HEK293 (cell line): ENCODE data around the gene ANGEL1.

Experiments
- CTCF ChIA-PET: fragments of 350-600 bp; formaldehyde crosslinking; extraction: SDS; loops from one replicate; lab custom pipeline; 2021; ENCODE audit warnings: antibody characterized with exemption; lab: Yijun Ruan, JAX
- POLR2A ChIA-PET: fragments of 300-600 bp; formaldehyde crosslinking; extraction: SDS; loops from one replicate; lab custom pipeline; 2020; ENCODE audit warnings: antibody characterized with exemption, inconsistent platforms; lab: Yijun Ruan, JAX
- H3K27ac ChIP-seq: fragments of 200-500 bp; sonication (Bioruptor generic); 2 replicates; pipeline ENCODE4 v1.5.1; 2014; ENCODE audit warnings: low read depth, low read length, control low read depth, inconsistent platforms; ENCODE audit errors: extremely low read depth
- H3K36me3 ChIP-seq, 2 experiments: fragments of 200-500 bp in 1 of 2; sonication (Bioruptor generic) in 1 of 2; 1 replicate in 1 of 2; 2 replicates in 1 of 2; pipeline ENCODE4 v1.5.1; 2014 to 2017; ENCODE audit warnings: inconsistent platforms in 2 of 2, low read length in 2 of 2; ENCODE audit not compliant: control insufficient read depth in 2 of 2, insufficient read depth in 1 of 2
- H3K4me1 ChIP-seq: fragments of 200-500 bp; sonication (Bioruptor generic); 2 replicates; pipeline ENCODE4 v1.5.1; 2014; ENCODE audit warnings: mild to moderate bottlenecking, low read length, inconsistent platforms; ENCODE audit not compliant: control insufficient read depth, insufficient read depth
- H3K4me3 ChIP-seq: 2 replicates; pipeline ENCODE4 v1.5.1; 2011; ENCODE audit warnings: low read depth, mild to moderate bottlenecking, control low read depth, low read length, moderate library complexity
- H3K9me3 ChIP-seq: fragments of 200-500 bp; sonication (Bioruptor generic); 2 replicates; pipeline ENCODE4 v1.5.1; 2014; ENCODE audit warnings: low read depth, low read length, inconsistent platforms; ENCODE audit not compliant: control insufficient read depth, insufficient read depth
- GLI2 ChIP-seq: fragments of 450-650 bp; formaldehyde crosslinking; IDR thresholded peaks from 2 replicates; pipeline ENCODE4; 2017; ENCODE audit warnings: missing biosample characterization, missing genetic modification characterization, low read depth, borderline replicate concordance
- GLIS1 ChIP-seq: fragments of 450-650 bp; formaldehyde crosslinking; IDR thresholded peaks from 2 replicates; pipeline ENCODE4 v1.5.1; 2016; ENCODE audit warnings: missing biosample characterization, missing genetic modification characterization
- HOXA7 ChIP-seq: sonication (generic); formaldehyde crosslinking; IDR thresholded peaks from 2 replicates; pipeline ENCODE4 v1.8.1; 2022; ENCODE audit warnings: missing genetic modification reagents, borderline replicate concordance
- MEIS1 ChIP-seq: sonication (generic); formaldehyde crosslinking; IDR thresholded peaks from 2 replicates; pipeline ENCODE4 v1.8.1; 2022; ENCODE audit warnings: missing genetic modification reagents, mild to moderate bottlenecking, borderline replicate concordance
- PRDM1 ChIP-seq: fragments of 450-650 bp; formaldehyde crosslinking; IDR thresholded peaks from 2 replicates; pipeline ENCODE4; 2016; ENCODE audit warnings: missing biosample characterization, missing genetic modification characterization
- SALL2 ChIP-seq: fragments of 450-650 bp; formaldehyde crosslinking; IDR thresholded peaks from 2 replicates; pipeline ENCODE4 v1.5.0; 2017; ENCODE audit warnings: missing biosample characterization, mild to moderate bottlenecking, missing genetic modification characterization, borderline replicate concordance
- SP3 ChIP-seq: fragments of 450-650 bp; formaldehyde crosslinking; IDR thresholded peaks from 2 replicates; pipeline ENCODE4 v1.5.1; 2016; ENCODE audit warnings: missing biosample characterization, missing genetic modification characterization
- ZNF146 ChIP-seq: fragments of 450-650 bp; formaldehyde crosslinking; IDR thresholded peaks from 2 replicates; pipeline ENCODE4 v1.5.1; 2016; ENCODE audit warnings: missing biosample characterization, missing genetic modification characterization
- ZNF292 ChIP-seq: fragments of 450-650 bp; formaldehyde crosslinking; IDR thresholded peaks from 2 replicates; pipeline ENCODE4 v1.5.1; 2016; ENCODE audit warnings: low read depth, missing biosample characterization, missing genetic modification characterization, borderline replicate concordance
- ZNF302 ChIP-seq: fragments of 450-650 bp; formaldehyde crosslinking; IDR thresholded peaks from 2 replicates; pipeline ENCODE4 v1.5.1; 2016; ENCODE audit warnings: missing biosample characterization, missing genetic modification characterization, low read depth
- ZNF362 ChIP-seq: fragments of 450-650 bp; formaldehyde crosslinking; IDR thresholded peaks from 2 replicates; pipeline ENCODE4 v1.5.1; 2016; ENCODE audit warnings: missing biosample characterization, missing genetic modification characterization
- ZNF391 ChIP-seq: fragments of 450-650 bp; formaldehyde crosslinking; IDR thresholded peaks from 2 replicates; pipeline ENCODE4 v1.5.1; 2016; ENCODE audit warnings: low read depth, missing biosample characterization, missing genetic modification characterization, borderline replicate concordance
- ZNF580 ChIP-seq: fragments of 450-650 bp; formaldehyde crosslinking; IDR thresholded peaks from 2 replicates; pipeline ENCODE4 v1.5.1; 2016; ENCODE audit warnings: missing biosample characterization, missing genetic modification characterization
- ZNF596 ChIP-seq: fragments of 450-650 bp; IDR thresholded peaks from 2 replicates; pipeline ENCODE4 v1.5.0; 2018; ENCODE audit warnings: missing biosample characterization, mild to moderate bottlenecking, missing genetic modification characterization, moderate library complexity
- ZNF707 ChIP-seq: fragments of 450-650 bp; formaldehyde crosslinking; IDR thresholded peaks from 2 replicates; pipeline ENCODE4 v1.5.1; 2016; ENCODE audit warnings: missing biosample characterization, missing genetic modification characterization
- TF ChIP-seq, protein P1 (sequence below): fragments of 450-650 bp; formaldehyde crosslinking; IDR thresholded peaks from 2 replicates; pipeline ENCODE4 v1.5.1; 2016; ENCODE audit warnings: missing biosample characterization, missing genetic modification characterization
- TF ChIP-seq, protein P2 (sequence below): fragments of 450-650 bp; formaldehyde crosslinking; IDR thresholded peaks from 2 replicates; pipeline ENCODE4 v1.5.1; 2016; ENCODE audit warnings: missing biosample characterization, missing genetic modification characterization
- TF ChIP-seq, protein P3 (sequence below): fragments of 450-650 bp; formaldehyde crosslinking; IDR thresholded peaks from 2 replicates; pipeline ENCODE4 v1.5.1; 2017; ENCODE audit warnings: missing biosample characterization, missing genetic modification characterization
- TF ChIP-seq, protein P4 (sequence below): fragments of 450-650 bp; formaldehyde crosslinking; IDR thresholded peaks from 2 replicates; pipeline ENCODE4 v1.5.1; 2016; ENCODE audit warnings: missing biosample characterization, missing genetic modification characterization
- TF ChIP-seq, protein P5 (sequence below): fragments of 450-650 bp; formaldehyde crosslinking; IDR thresholded peaks from 2 replicates; pipeline ENCODE4 v1.5.1; 2016; ENCODE audit warnings: missing biosample characterization, missing genetic modification characterization, borderline replicate concordance

The ANGEL1 gene

GRCh38 chr14:76814726-76815645 lies 2.3 kb upstream of the ANGEL1 start (continued):
- TF ChIP-seq, protein P1, sequence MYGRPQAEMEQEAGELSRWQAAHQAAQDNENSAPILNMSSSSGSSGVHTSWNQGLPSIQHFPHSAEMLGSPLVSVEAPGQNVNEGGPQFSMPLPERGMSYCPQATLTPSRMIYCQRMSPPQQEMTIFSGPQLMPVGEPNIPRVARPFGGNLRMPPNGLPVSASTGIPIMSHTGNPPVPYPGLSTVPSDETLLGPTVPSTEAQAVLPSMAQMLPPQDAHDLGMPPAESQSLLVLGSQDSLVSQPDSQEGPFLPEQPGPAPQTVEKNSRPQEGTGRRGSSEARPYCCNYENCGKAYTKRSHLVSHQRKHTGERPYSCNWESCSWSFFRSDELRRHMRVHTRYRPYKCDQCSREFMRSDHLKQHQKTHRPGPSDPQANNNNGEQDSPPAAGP (tag by site-specific recombination): no peak
- no peak for TF ChIP-seq SP3 (tag by site-specific recombination)
- TF ChIP-seq GLIS1 (tag by site-specific recombination): no peak
- no peak for TF ChIP-seq ZNF292 (tag by site-specific recombination)
- no peak for TF ChIP-seq SALL2 (tag by site-specific recombination)
- TF ChIP-seq HOXA7: no peak
- TF ChIP-seq MEIS1 (CRISPR knock-in tag): no peak
- TF ChIP-seq, all 188 proteins: peak for 0

GRCh38 chr14:76812093-76812421 lies 625 bp downstream of the ANGEL1 start:
- H3K4me3 ChIP-seq: peak overlapping the region; percentile 72
- peaks cover 14% of the 10 kb centered on the region; the same call in 1 of the 2 replicates for H3K4me1 ChIP-seq
- 0 out of 2 replicates have a peak, but pooled peaks have one; percentile 37 for TF ChIP-seq PRDM1 (tag by site-specific recombination)
- TF ChIP-seq, protein P2, sequence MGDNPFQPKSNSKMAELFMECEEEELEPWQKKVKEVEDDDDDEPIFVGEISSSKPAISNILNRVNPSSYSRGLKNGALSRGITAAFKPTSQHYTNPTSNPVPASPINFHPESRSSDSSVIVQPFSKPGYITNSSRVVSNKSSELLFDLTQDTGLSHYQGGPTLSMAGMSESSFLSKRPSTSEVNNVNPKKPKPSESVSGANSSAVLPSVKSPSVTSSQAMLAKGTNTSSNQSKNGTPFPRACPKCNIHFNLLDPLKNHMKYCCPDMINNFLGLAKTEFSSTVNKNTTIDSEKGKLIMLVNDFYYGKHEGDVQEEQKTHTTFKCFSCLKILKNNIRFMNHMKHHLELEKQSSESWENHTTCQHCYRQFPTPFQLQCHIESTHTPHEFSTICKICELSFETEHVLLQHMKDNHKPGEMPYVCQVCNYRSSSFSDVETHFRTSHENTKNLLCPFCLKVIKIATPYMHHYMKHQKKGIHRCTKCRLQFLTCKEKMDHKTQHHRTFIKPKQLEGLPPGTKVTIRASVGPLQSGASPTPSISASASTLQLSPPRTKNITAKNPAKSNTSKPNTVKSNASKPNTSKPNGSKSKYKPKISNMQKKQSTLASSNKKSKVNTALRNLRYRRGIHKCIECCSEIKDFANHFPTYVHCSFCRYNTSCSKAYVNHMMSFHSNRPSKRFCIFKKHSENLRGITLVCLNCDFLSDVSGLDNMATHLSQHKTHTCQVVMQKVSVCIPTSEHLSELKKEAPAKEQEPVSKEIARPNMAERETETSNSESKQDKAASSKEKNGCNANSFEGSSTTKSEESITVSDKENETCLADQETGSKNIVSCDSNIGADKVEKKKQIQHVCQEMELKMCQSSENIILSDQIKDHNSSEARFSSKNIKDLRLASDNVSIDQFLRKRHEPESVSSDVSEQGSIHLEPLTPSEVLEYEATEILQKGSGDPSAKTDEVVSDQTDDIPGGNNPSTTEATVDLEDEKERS (tag by site-specific recombination): no peak
- TF ChIP-seq ZNF302: no peak
- TF ChIP-seq, all 188 proteins: peak for 1
- H3K9me3 ChIP-seq: no peaks in the 10 kb centered on the region
- ChIA-PET POLR2A (interaction anchor here (1.3 to 1.4 kb wide), 2 partner anchors 10 to 492 kb away, joined by 3 to 4 read pairs; no protein-coding TSS in a partner anchor), CTCF (interaction anchor here (0.6 to 4.9 kb wide), 5 partner anchors 27 to 259 kb away, joined by 3 to 28 read pairs (median 4); no protein-coding TSS in a partner anchor)
- H3K36me3 ChIP-seq: peaks cover 0 to 26% of the 10 kb centered on the region in 2 experiments; a peak in 1 of 3 replicates
- H3K27ac ChIP-seq: peak overlapping the region; percentile 79; the same call in 1 of the 2 replicates

- no peaks in the 10 kb centered on the region for H3K9me3 ChIP-seq
- H3K27ac ChIP-seq: peak overlapping the region; percentile 79; the same call in 1 of the 2 replicates
- ChIA-PET CTCF (interaction anchor here (0.6 to 4.9 kb wide), 8 partner anchors 8 to 338 kb away, joined by 3 to 28 read pairs (median 3); no protein-coding TSS in a partner anchor), POLR2A (interaction anchor here (0.6 to 1.0 kb wide), 3 partner anchors 20 to 275 kb away, joined by 3 to 9 read pairs (median 4); no protein-coding TSS in a partner anchor)
- peaks cover 14% of the 10 kb centered on the region; the same call in 1 of the 2 replicates for H3K4me1 ChIP-seq
- peaks cover 0 to 31% of the 10 kb centered on the region in 2 experiments; a peak in 1 of 3 replicates for H3K36me3 ChIP-seq
- peak overlapping the region; percentile 72 for H3K4me3 ChIP-seq
- no peak for TF ChIP-seq ZNF707
- no peak for TF ChIP-seq ZNF391 (tag by site-specific recombination)
- no peak for TF ChIP-seq ZNF146 (tag by site-specific recombination)
- TF ChIP-seq ZNF580 (tag by site-specific recombination): no peak
- TF ChIP-seq ZNF596 (tag by site-specific recombination): no peak
- TF ChIP-seq, protein P3, sequence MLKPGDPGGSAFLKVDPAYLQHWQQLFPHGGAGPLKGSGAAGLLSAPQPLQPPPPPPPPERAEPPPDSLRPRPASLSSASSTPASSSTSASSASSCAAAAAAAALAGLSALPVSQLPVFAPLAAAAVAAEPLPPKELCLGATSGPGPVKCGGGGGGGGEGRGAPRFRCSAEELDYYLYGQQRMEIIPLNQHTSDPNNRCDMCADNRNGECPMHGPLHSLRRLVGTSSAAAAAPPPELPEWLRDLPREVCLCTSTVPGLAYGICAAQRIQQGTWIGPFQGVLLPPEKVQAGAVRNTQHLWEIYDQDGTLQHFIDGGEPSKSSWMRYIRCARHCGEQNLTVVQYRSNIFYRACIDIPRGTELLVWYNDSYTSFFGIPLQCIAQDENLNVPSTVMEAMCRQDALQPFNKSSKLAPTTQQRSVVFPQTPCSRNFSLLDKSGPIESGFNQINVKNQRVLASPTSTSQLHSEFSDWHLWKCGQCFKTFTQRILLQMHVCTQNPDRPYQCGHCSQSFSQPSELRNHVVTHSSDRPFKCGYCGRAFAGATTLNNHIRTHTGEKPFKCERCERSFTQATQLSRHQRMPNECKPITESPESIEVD (tag by site-specific recombination): no peak
- no peak for TF ChIP-seq ZNF362 (tag by site-specific recombination)
- TF ChIP-seq GLI2 (tag by site-specific recombination): no peak
- TF ChIP-seq, protein P4, sequence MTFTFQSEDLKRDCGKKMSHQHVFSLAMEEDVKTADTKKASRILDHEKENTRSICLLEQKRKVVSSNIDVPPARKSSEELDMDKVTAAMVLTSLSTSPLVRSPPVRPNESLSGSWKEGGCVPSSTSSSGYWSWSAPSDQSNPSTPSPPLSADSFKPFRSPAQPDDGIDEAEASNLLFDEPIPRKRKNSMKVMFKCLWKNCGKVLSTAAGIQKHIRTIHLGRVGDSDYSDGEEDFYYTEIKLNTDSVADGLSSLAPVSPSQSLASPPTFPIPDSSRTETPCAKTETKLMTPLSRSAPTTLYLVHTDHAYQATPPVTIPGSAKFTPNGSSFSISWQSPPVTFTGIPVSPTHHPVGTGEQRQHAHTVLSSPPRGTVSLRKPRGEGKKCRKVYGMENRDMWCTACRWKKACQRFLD (tag by site-specific recombination): no peak
- TF ChIP-seq, protein P5, sequence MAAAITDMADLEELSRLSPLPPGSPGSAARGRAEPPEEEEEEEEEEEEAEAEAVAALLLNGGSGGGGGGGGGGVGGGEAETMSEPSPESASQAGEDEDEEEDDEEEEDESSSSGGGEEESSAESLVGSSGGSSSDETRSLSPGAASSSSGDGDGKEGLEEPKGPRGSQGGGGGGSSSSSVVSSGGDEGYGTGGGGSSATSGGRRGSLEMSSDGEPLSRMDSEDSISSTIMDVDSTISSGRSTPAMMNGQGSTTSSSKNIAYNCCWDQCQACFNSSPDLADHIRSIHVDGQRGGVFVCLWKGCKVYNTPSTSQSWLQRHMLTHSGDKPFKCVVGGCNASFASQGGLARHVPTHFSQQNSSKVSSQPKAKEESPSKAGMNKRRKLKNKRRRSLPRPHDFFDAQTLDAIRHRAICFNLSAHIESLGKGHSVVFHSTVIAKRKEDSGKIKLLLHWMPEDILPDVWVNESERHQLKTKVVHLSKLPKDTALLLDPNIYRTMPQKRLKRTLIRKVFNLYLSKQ (tag by site-specific recombination): no peak
Measured at GRCh38 chr14:76811561-76811960, 1.1 kb downstream of the ANGEL1 start.
